ENCODE data around the gene MGAT4B.

DNA sequence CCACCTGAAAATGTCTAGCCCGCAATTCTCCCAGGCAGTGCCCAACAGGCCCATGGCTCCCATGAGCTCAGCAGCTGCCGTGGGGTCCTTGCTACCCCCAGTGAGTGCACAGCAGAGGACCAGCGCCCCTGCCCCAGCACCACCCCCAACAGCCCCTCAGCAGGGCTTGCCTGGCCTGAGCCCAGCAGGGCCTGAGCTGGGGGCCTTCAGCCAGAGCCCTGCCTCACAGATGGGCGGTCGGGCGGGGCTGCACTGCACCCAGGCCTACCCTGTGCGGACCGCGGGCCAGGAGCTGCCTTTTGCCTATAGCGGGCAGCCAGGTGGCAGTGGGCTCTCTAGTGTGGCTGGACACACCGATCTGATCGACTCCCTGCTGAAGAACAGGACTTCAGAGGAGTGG is 32.2 kb downstream of the MGAT4B start:
- TF ChIP-seq CTCF (IDR thresholded peaks at IDR 0.05) (no peak), POLR2A (IDR thresholded peaks at IDR 0.05) (no peak)
